ENCODE results near the gene ASB9. TPM values are rescaled to one million over a fixed set of nuclear protein-coding genes. Genes with fewer than 3 reads are reported as not detected.
"Not testable (repeated sequence)": the region's sequence is repeated elsewhere in the genome, so short reads cannot be mapped to it uniquely, and the experiment has no call there.

The ASB9 gene
- total RNA-seq, 1 donor from 2014 or later, result not detected

DNA sequence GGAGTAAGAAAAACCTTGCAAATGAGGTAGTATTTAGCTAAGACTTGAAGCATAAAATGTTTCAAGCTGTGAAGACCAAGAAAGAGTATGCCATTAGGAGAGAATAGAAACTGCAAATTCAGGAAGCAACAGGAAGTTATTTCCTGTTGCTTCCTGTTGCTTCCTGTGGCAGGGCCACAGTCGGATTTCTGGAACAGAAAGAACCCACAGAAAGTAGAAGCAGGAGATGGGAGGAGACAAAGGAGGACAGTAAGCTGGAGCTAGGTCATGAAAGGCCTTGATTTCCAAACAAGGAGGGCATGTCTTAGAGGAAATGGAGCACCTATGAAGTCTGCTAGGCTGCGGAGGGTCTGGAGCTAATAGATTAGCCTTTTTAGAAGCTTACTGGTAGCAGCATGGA is 28.3 kb upstream of the ASB9 start:
- H3K27ac Mint-ChIP-seq, result no peak overlapping the region
- no peak overlapping the region for H3K4me3 Mint-ChIP-seq
- no peaks in the 10 kb centered on the region for H3K27me3 Mint-ChIP-seq
- intact Hi-C loops (cut with micrococcal nuclease), result no loop called here
- ATAC-seq (ENCODE audit: low read depth) (no peak), DNase-seq (no peak)
- CTCF ChIA-PET, result interaction anchor here (0.9 kb wide), 1 partner anchor 169 kb away, joined by 3 read pairs; no protein-coding TSS in a partner anchor
- TF ChIP-seq, protein P1, sequence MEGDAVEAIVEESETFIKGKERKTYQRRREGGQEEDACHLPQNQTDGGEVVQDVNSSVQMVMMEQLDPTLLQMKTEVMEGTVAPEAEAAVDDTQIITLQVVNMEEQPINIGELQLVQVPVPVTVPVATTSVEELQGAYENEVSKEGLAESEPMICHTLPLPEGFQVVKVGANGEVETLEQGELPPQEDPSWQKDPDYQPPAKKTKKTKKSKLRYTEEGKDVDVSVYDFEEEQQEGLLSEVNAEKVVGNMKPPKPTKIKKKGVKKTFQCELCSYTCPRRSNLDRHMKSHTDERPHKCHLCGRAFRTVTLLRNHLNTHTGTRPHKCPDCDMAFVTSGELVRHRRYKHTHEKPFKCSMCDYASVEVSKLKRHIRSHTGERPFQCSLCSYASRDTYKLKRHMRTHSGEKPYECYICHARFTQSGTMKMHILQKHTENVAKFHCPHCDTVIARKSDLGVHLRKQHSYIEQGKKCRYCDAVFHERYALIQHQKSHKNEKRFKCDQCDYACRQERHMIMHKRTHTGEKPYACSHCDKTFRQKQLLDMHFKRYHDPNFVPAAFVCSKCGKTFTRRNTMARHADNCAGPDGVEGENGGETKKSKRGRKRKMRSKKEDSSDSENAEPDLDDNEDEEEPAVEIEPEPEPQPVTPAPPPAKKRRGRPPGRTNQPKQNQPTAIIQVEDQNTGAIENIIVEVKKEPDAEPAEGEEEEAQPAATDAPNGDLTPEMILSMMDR (IDR thresholded peaks at IDR 0.05), result no peak
- POLR2A ChIA-PET, result no interaction called here
- H3K9me3 Mint-ChIP-seq, result no peaks in the 10 kb centered on the region
- no peaks in the 10 kb centered on the region for H3K36me3 Mint-ChIP-seq (ENCODE audit: low read depth)
- H3K4me1 Mint-ChIP-seq, result peaks cover 2% of the 10 kb centered on the region

DNA sequence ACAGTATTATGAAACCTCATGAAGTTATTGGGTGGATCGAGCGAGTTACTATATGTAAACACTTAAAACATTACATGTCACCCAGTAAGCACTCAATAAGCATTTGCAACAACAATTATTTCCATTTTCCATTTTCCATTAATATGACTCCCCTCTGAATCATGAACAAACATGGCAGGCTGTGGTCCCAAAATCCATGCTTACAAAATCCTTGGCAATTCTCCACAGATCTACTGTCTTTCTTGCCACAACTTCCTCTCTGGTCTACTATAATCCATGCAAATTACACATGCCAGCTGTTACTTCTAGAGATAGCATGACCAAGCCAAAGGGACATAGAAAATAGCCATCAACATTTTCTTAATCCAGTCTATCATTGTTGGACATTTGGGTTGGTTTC is 23.6 kb upstream of the ASB9 start:
- DNase-seq (no peak), ATAC-seq (ENCODE audit: low read depth) (no peak)
- Mint-ChIP-seq H3K4me1 (no peaks in the 10 kb centered on the region), H3K27ac (no peak overlapping the region), H3K4me3 (no peak overlapping the region), H3K36me3 (ENCODE audit: low read depth) (no peaks in the 10 kb centered on the region), H3K27me3 (no peaks in the 10 kb centered on the region), H3K9me3 (no peaks in the 10 kb centered on the region)
- TF ChIP-seq, protein P1 (IDR thresholded peaks at IDR 0.05), result no peak
- POLR2A ChIA-PET, result no interaction called here
- intact Hi-C loops (cut with micrococcal nuclease), result no loop called here
- CTCF ChIA-PET, result no interaction called here

DNA sequence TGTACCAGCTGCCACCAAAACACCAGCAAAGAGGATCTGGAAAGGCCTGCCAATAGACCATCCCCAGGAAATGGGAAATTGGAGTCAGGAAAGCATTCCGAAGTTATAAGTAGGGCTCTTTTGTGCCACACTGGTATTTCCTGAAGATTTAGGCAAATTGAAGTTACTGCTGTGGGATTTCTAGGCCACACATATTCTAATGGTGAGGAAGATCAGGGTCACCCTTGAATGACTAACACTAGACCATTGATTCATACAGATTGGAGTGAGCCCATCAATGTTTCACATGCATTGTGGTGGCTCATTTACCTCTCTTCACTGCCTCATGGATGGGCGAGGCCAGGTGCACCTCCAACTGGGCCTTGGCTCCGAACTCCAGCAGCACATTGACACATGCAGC is 23.0 kb upstream of the ASB9 start:
- ChIA-PET CTCF (no interaction called here), POLR2A (no interaction called here)
- DNase-seq, result no peak
- TF ChIP-seq, protein P1 (IDR thresholded peaks at IDR 0.05), result no peak
- no peaks in the 10 kb centered on the region for H3K4me1 Mint-ChIP-seq
- no peak overlapping the region for H3K27ac Mint-ChIP-seq
- H3K4me3 Mint-ChIP-seq, result no peak overlapping the region
- H3K36me3 Mint-ChIP-seq (ENCODE audit: low read depth), result no peaks in the 10 kb centered on the region
- intact Hi-C loops (cut with micrococcal nuclease), result no loop called here
- no peaks in the 10 kb centered on the region for H3K27me3 Mint-ChIP-seq
- H3K9me3 Mint-ChIP-seq, result no peaks in the 10 kb centered on the region
- no peak for ATAC-seq (ENCODE audit: low read depth)

DNA sequence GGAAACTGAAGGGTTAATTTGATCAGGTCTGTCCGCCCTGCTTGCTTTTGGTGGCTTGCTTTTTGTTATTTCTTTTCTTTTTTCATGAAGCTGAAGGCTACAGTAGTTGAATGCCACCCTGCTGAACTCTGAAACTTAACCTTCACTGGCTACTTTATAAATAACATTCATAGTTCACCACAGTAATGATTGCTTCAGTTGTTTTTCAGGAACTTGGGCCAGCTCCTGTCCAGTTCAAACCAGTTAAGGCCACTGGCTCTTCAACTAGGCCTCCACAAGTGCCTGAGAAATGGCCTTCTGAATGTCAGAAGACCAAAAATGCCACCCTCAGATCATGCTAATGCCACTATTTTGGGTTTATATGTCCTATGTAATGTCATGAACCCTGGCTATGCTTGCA is 7.7 kb upstream of the ASB9 start:
- Mint-ChIP-seq H3K27ac (no peak overlapping the region), H3K4me1 (no peaks in the 10 kb centered on the region), H3K4me3 (no peak overlapping the region), H3K36me3 (ENCODE audit: low read depth) (no peaks in the 10 kb centered on the region), H3K9me3 (no peaks in the 10 kb centered on the region), H3K27me3 (no peaks in the 10 kb centered on the region)
- intact Hi-C loops (cut with micrococcal nuclease), result no loop called here
- CTCF ChIA-PET, result no interaction called here
- TF ChIP-seq, protein P1 (IDR thresholded peaks at IDR 0.05), result no peak
- ATAC-seq (ENCODE audit: low read depth) (no peak), DNase-seq (no peak)
- POLR2A ChIA-PET, result no interaction called here

DNA sequence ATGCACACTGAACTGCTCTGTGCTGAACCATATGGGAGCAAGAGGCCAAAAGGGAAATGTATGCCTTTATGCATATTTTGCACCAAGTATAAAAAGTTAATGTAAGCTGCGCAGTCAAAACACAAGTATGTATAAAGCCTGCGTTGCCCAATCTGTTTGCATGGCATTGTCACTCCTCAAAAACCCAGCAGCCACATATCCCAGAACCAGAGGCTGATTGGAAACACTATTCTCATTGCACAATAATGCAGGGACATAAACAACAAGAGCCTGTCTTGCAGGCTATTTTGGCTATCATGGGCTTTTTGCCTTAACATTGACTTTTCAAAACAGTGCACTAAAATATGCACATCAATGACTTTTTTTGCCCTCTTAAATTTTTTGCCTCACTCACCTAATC is 5.1 kb upstream of the ASB9 start:
- POLR2A ChIA-PET, result no interaction called here
- no peak overlapping the region for H3K4me3 Mint-ChIP-seq
- no peaks in the 10 kb centered on the region for H3K4me1 Mint-ChIP-seq
- H3K9me3 Mint-ChIP-seq, result no peaks in the 10 kb centered on the region
- no peaks in the 10 kb centered on the region for H3K36me3 Mint-ChIP-seq (ENCODE audit: low read depth)
- no peak overlapping the region for H3K27ac Mint-ChIP-seq
- DNase-seq (no peak), ATAC-seq (ENCODE audit: low read depth) (no peak)
- TF ChIP-seq, protein P1 (IDR thresholded peaks at IDR 0.05), result no peak
- intact Hi-C loops (cut with micrococcal nuclease), result no loop called here
- no peaks in the 10 kb centered on the region for H3K27me3 Mint-ChIP-seq
- CTCF ChIA-PET, result no interaction called here

DNA sequence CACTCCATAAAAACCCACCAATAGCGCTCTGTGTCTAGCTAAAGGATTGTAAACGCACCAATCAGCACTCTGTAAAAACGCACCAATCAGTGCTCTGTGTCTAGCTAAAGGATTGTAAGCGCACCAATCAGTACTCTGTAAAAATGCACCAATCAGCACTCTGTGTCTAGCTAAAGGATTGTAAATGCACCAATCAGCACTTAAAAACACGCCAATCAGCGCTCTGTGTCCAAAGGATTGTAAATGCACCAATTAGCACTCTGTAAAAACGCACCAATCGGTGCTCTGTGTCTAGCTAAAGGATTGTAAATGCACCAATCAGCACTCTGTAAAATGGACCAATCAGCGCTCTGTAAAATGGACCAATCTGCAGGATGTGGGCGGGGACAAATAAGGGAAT is 3.4 kb upstream of the ASB9 start:
- H3K27ac Mint-ChIP-seq; POLR2A ChIA-PET; H3K27me3 Mint-ChIP-seq; H3K4me3 Mint-ChIP-seq; ATAC-seq (ENCODE audit: low read depth); H3K4me1 Mint-ChIP-seq; DNase-seq; H3K36me3 Mint-ChIP-seq (ENCODE audit: low read depth); CTCF ChIA-PET; intact Hi-C loops (cut with micrococcal nuclease); H3K9me3 Mint-ChIP-seq: not testable (repeated sequence)
